A549 (cell line): Measurements from ENCODE around the gene SLC45A3.

Source experiments
- CBX8 ChIP-seq: fragments of 200-600 bp; sonication (generic); IDR thresholded peaks from 2 replicates; pipeline ENCODE4 v1.6.1; 2016
- CTCF ChIP-seq: fragments of >200 bp; sonication (Bioruptor Twin); formaldehyde crosslinking; IDR thresholded peaks from 3 replicates; pipeline ENCODE4 v1.5.1; 2016
- EP300 ChIP-seq, 2 experiments: fragments of >200 bp; sonication (Bioruptor Twin); formaldehyde crosslinking; IDR thresholded peaks; 2 replicates in 1 of 2; 3 replicates in 1 of 2; pipeline ENCODE4 v1.6.1; 2016 to 2017
- KDM1A ChIP-seq: fragments of 200-600 bp; sonication (generic); IDR thresholded peaks from 2 replicates; pipeline ENCODE4 v1.6.1; 2016; ENCODE audit warnings: low read depth, mild to moderate bottlenecking
- PHF8 ChIP-seq: fragments of 200-600 bp; sonication (generic); IDR thresholded peaks from 2 replicates; pipeline ENCODE4 v1.6.1; 2016; ENCODE audit warnings: low read depth, mild to moderate bottlenecking, antibody characterized with exemption, moderate library complexity, borderline replicate concordance
- POLR2AphosphoS2 ChIP-seq: conservative IDR thresholded peaks from 2 replicates; pipeline ENCODE4 v1.6.1; 2012; ENCODE audit warnings: low read length, improper control_type of control experiment, inconsistent platforms
- RAD21 ChIP-seq, 2 experiments: fragments of >200 bp in 1 of 2; sonication (Bioruptor Twin) in 1 of 2; formaldehyde crosslinking in 1 of 2; IDR thresholded peaks in 1 of 2; conservative IDR thresholded peaks in 1 of 2; 2 replicates in 1 of 2; 3 replicates in 1 of 2; pipeline ENCODE4 v1.6.1; 2012 to 2018; ENCODE audit warnings: inconsistent platforms in 1 of 2
- SMC3 ChIP-seq: fragments of >200 bp; sonication (Bioruptor Twin); formaldehyde crosslinking; IDR thresholded peaks from 3 replicates; pipeline ENCODE4 v1.6.1; 2018; ENCODE audit warnings: inconsistent platforms
- USF2 ChIP-seq: fragments of 450-650 bp; IDR thresholded peaks from 2 replicates; pipeline ENCODE4 v1.6.1; 2014; ENCODE audit warnings: antibody characterized with exemption

DNA sequence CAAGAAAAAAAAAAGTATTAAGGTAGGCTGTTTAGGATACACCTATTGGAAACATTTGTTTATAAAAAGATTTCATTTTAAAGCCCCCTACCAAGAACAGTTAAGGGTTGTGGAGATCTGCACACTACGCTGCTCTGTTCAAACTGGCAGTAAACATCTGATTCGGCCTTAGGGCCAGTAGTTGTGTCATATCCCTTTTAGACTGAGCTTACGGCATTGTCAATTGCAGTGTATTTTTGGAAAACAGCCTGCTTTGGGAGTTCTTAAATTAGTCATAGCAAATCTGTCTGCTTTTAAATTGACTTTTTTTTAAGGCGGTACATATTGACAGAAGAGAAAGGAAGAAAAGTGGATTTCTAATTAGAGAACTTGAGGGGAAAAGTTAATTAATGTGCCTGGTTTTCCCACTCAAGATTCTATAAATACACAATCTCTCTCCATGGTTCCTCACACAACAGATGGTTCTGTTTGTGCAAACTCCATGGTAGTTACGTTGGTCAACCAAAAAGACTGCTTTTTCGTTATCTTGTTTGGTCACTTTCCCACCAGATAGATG lies 46.8 kb downstream of the SLC45A3 start:
- TF ChIP-seq EP300 (IDR thresholded peaks at IDR 0.05) (no peak), KDM1A (no peak), PHF8 (no peak), USF2 (no peak), RAD21 (conservative IDR thresholded peaks at IDR 0.05 in 1 of 2, IDR thresholded peaks at IDR 0.05 in 1 of 2) (no peak), POLR2AphosphoS2 (no peak), CTCF (no peak), CBX8 (no peak), SMC3 (no peak)
